Loucy (cell line): ENCODE results near the gene CD79A.

ENCODE experiments used
- H2AFZ ChIP-seq: fragments of 200-600 bp; sonication (generic); 2 replicates; pipeline ENCODE4 v1.6.0; 2016; ENCODE audit warnings: antibody characterized with exemption, mild to moderate bottlenecking, low read length, moderate library complexity
- H3F3A ChIP-seq: fragments of 200-600 bp; 2 replicates; pipeline ENCODE4 v1.6.0; 2016; ENCODE audit warnings: antibody characterized with exemption, low read depth, mild to moderate bottlenecking
- H3K27me3 ChIP-seq: fragments of 200-600 bp; sonication (generic); 2 replicates; pipeline ENCODE4 v1.6.1; 2014; ENCODE audit warnings: low read length, mild to moderate bottlenecking; ENCODE audit not compliant: insufficient read depth, poor library complexity, severe bottlenecking
- H3K36me3 ChIP-seq: fragments of 200-600 bp; sonication (generic); 2 replicates; pipeline ENCODE4 v1.6.1; 2016; ENCODE audit warnings: low read length; ENCODE audit not compliant: insufficient read depth
- H3K4me1 ChIP-seq: fragments of 200-600 bp; sonication (generic); 2 replicates; pipeline ENCODE4 v1.5.1; 2014; ENCODE audit warnings: low read length, mild to moderate bottlenecking; ENCODE audit not compliant: insufficient read depth, poor library complexity, severe bottlenecking
- H3K4me2 ChIP-seq: fragments of 200-600 bp; sonication (generic); 2 replicates; pipeline ENCODE4 v1.6.0; 2014; ENCODE audit warnings: antibody characterized with exemption, low read length, low read depth, mild to moderate bottlenecking; ENCODE audit not compliant: poor library complexity, severe bottlenecking
- H3K4me3 ChIP-seq: fragments of 200-600 bp; sonication (generic); 2 replicates; pipeline ENCODE4 v1.5.1; 2014; ENCODE audit warnings: low read length, mild to moderate bottlenecking, mixed read lengths; ENCODE audit not compliant: poor library complexity, severe bottlenecking
- H3K79me2 ChIP-seq: fragments of 200-600 bp; sonication (generic); 2 replicates; pipeline ENCODE4 v1.6.1; 2014; ENCODE audit warnings: low read length; ENCODE audit not compliant: insufficient read depth
- H3K9ac ChIP-seq: fragments of 200-600 bp; sonication (generic); 2 replicates; pipeline ENCODE4 v1.6.0; 2014; ENCODE audit warnings: mild to moderate bottlenecking, low read depth, low read length, moderate library complexity; ENCODE audit not compliant: poor library complexity, severe bottlenecking
- H3K9me2 ChIP-seq: fragments of 200-600 bp; sonication (generic); replicated peaks from 2 replicates; pipeline ENCODE4 v1.6.1; 2016; ENCODE audit warnings: low read depth, low read length, mixed read lengths
- H3K9me3 ChIP-seq: fragments of 200-600 bp; sonication (generic); 2 replicates; pipeline ENCODE4 v1.6.1; 2014; ENCODE audit warnings: mild to moderate bottlenecking, antibody characterized with exemption, low read length, low read depth; ENCODE audit not compliant: insufficient read depth
- H4K20me1 ChIP-seq: fragments of 200-600 bp; sonication (generic); 2 replicates; pipeline ENCODE4 v1.6.0; 2014; ENCODE audit warnings: antibody characterized with exemption, low read length, mild to moderate bottlenecking; ENCODE audit not compliant: insufficient read depth, poor library complexity, severe bottlenecking
- CTCF ChIP-seq: fragments of 200-600 bp; sonication (generic); conservative IDR thresholded peaks from 2 replicates; pipeline ENCODE4 v1.5.1; 2014; ENCODE audit warnings: mild to moderate bottlenecking, antibody characterized with exemption, low read length
- EZH2phosphoT487 ChIP-seq: fragments of 200-600 bp; IDR thresholded peaks from 2 replicates; pipeline ENCODE4 v1.6.1; 2018; ENCODE audit warnings: antibody characterized with exemption, mild to moderate bottlenecking, moderate library complexity, borderline replicate concordance

Gene CD79A

GRCh38 chr19:41882568-41883462 lies 5.7 kb downstream of the CD79A start, which contains the start of gene ARHGEF1:
Gene ARHGEF1 (plus strand): TSS chr19:41883184. CDS start chr19:41888083, 4,899 bp downstream.
- Histone ChIP-seq H4K20me1 (peaks cover 22% of the 10 kb centered on the region), H3K9me2 (no peaks in the 10 kb centered on the region), H3K9me3 (no peaks in the 10 kb centered on the region), H3K4me3 (peak within 1 kb of the TSS; percentile 98), H2AFZ (peak within 1 kb of the TSS; percentile 67; the same call in 1 of the 2 replicates), H3K36me3 (no peaks in the 10 kb centered on the region), H3F3A (peaks cover 9% of the 10 kb centered on the region), H3K79me2 (peaks cover 66% of the 10 kb centered on the region), H3K9ac (peak within 1 kb of the TSS; percentile 90), H3K27me3 (no peaks in the 10 kb centered on the region), H3K4me1 (peaks cover 35% of the 10 kb centered on the region), H3K4me2 (peak within 1 kb of the TSS; percentile 86)
- TF ChIP-seq EZH2phosphoT487 (no peak), CTCF (no peak)

- H3K4me1 ChIP-seq: peaks cover 37% of the 10 kb centered on the region
- H3K27me3 ChIP-seq: no peaks in the 10 kb centered on the region
- H3K9me3 ChIP-seq: no peaks in the 10 kb centered on the region
- TF ChIP-seq CTCF (no peak), EZH2phosphoT487 (no peak)
- H3K36me3 ChIP-seq: no peaks in the 10 kb centered on the region
- no peaks in the 10 kb centered on the region for H3K9me2 ChIP-seq
- H2AFZ ChIP-seq: no peak overlapping the region
- peaks cover 9% of the 10 kb centered on the region for H3F3A ChIP-seq
- peak overlapping the region; percentile 90 for H3K9ac ChIP-seq
- H3K4me2 ChIP-seq: peak overlapping the region; percentile 86
- H3K4me3 ChIP-seq: peak overlapping the region; percentile 98
- peaks cover 66% of the 10 kb centered on the region for H3K79me2 ChIP-seq
- H4K20me1 ChIP-seq: peaks cover 26% of the 10 kb centered on the region
Observed at GRCh38 chr19:41883463-41883820, 6.4 kb downstream of the CD79A start.

- TF ChIP-seq CTCF: no peak
- TF ChIP-seq EZH2phosphoT487: no peak
- peaks cover 65% of the 10 kb centered on the region for H3K79me2 ChIP-seq
- H3K9me2 ChIP-seq: no peaks in the 10 kb centered on the region
- peaks cover 2% of the 10 kb centered on the region; the same call in 1 of the 2 replicates for H3K36me3 ChIP-seq
- peak overlapping the region; percentile 86 for H3K4me2 ChIP-seq
- peak overlapping the region; percentile 98 for H3K4me3 ChIP-seq
- no peaks in the 10 kb centered on the region for H3K9me3 ChIP-seq
- peaks cover 29% of the 10 kb centered on the region for H4K20me1 ChIP-seq
- H3F3A ChIP-seq: peaks cover 9% of the 10 kb centered on the region
- peak overlapping the region; percentile 30; the same call in 1 of the 2 replicates for H2AFZ ChIP-seq
- no peaks in the 10 kb centered on the region for H3K27me3 ChIP-seq
- peak overlapping the region; percentile 90 for H3K9ac ChIP-seq
- H3K4me1 ChIP-seq: peaks cover 40% of the 10 kb centered on the region
Observed at GRCh38 chr19:41883821-41884733, 7.0 kb downstream of the CD79A start.
